H1 (cell line): ENCODE measurements around the gene ZNF74. TPM values are rescaled to one million over a fixed set of nuclear protein-coding genes. Genes with fewer than 3 reads are reported as not detected.

Experiments used
- CTCF ChIA-PET: fragments of 300-600 bp; sonication (Branson Sonifier 250); formaldehyde crosslinking; loops from one replicate; lab custom pipeline; 2021; ENCODE audit not compliant: partially characterized antibody; lab: Charles Lee
- POLR2A ChIA-PET: fragments of 300-600 bp; sonication (Branson Sonifier 250); formaldehyde crosslinking; loops from one replicate; lab custom pipeline; 2021; ENCODE audit warnings: inconsistent platforms; ENCODE audit not compliant: partially characterized antibody; lab: Charles Lee
- DNase-seq, 2 experiments: peaks; one replicate each; pipeline versions ENCODE4 v3.0.0 to v3.0.0-alpha.2; 2010 to 2022; ENCODE audit warnings: low spot score in 2 of 2, low read depth in 1 of 2, mixed read lengths in 1 of 2
- FAIRE-seq: peaks from 2 replicates; lab custom pipeline; 2011; peaks lifted over from hg19 to GRCh38; lab: Jason Lieb, UNC
- H2AFZ ChIP-seq: 2 replicates; pipeline ENCODE4 v1.8.1; 2012; ENCODE audit warnings: low read length, inconsistent platforms
- H2AK5ac ChIP-seq: 2 replicates; pipeline ENCODE4 v1.6.1; 2013; ENCODE audit warnings: low read depth, low read length
- H2BK120ac ChIP-seq: replicated peaks from 2 replicates; pipeline ENCODE3; 2013; ENCODE audit warnings: low read depth, low read length, inconsistent platforms
- H2BK12ac ChIP-seq: 2 replicates; pipeline ENCODE4 v1.6.1; 2013; ENCODE audit warnings: low read depth, low read length
- H2BK15ac ChIP-seq: 2 replicates; pipeline ENCODE4 v1.6.1; 2013; ENCODE audit warnings: low read length
- H2BK20ac ChIP-seq: 2 replicates; pipeline ENCODE4 v1.6.1; 2013; ENCODE audit warnings: low read length
- H2BK5ac ChIP-seq: 2 replicates; pipeline ENCODE4 v1.6.1; 2013; ENCODE audit warnings: low read depth, low read length
- H3K14ac ChIP-seq: 2 replicates; pipeline ENCODE4 v1.6.1; 2013; ENCODE audit warnings: inconsistent platforms; ENCODE audit not compliant: insufficient read length
- H3K18ac ChIP-seq: 2 replicates; pipeline ENCODE4 v1.6.1; 2013; ENCODE audit warnings: low read length; ENCODE audit errors: extremely low read depth
- H3K23ac ChIP-seq: 2 replicates; pipeline ENCODE4 v1.6.1; 2013; ENCODE audit warnings: inconsistent platforms; ENCODE audit not compliant: insufficient read length
- H3K23me2 ChIP-seq: 2 replicates; pipeline ENCODE4 v1.6.1; 2013; ENCODE audit warnings: low read depth, low read length
- H3K27ac ChIP-seq: 2 replicates; pipeline ENCODE4 v1.6.1; 2011; ENCODE audit warnings: low read depth, low read length, inconsistent platforms
- H3K27me3 ChIP-seq, 4 experiments: replicated peaks in 1 of 4; 1 replicate in 1 of 4; 2 replicates in 3 of 4; pipeline versions ENCODE4 v1.6.1 to v1.8.1; 2011 to 2013; ENCODE audit warnings: low read length in 3 of 4, mild to moderate bottlenecking in 3 of 4, inconsistent platforms in 2 of 4, mixed read lengths in 2 of 4, moderate library complexity in 1 of 4; ENCODE audit not compliant: control insufficient read depth in 3 of 4, insufficient read depth in 3 of 4; ENCODE audit errors: extremely low read depth in 1 of 4
- H3K36me3 ChIP-seq, 4 experiments: 2 replicates each; pipeline versions ENCODE4 v1.6.1 to v1.8.1; 2011 to 2013; ENCODE audit warnings: mild to moderate bottlenecking in 4 of 4, low read length in 3 of 4, moderate library complexity in 2 of 4, control low read depth in 1 of 4, inconsistent platforms in 1 of 4; ENCODE audit not compliant: insufficient read depth in 4 of 4, control insufficient read depth in 2 of 4
- H3K4ac ChIP-seq: replicated peaks from 2 replicates; pipeline ENCODE3; 2013; ENCODE audit warnings: low read length, low read depth, mixed read lengths, inconsistent platforms; ENCODE audit not compliant: insufficient read length
- H3K4me1 ChIP-seq, 4 experiments: replicated peaks in 1 of 4; 1 replicate in 1 of 4; 2 replicates in 3 of 4; pipeline versions ENCODE4 v1.6.1 to v1.8.1; 2011 to 2013; ENCODE audit warnings: low read length in 3 of 4, inconsistent platforms in 2 of 4, mixed read lengths in 1 of 4; ENCODE audit not compliant: insufficient read depth in 4 of 4, control insufficient read depth in 3 of 4
- H3K4me2 ChIP-seq, 2 experiments: 2 replicates each; pipeline versions ENCODE4 v1.6.1 to v1.8.1; 2011 to 2013; ENCODE audit warnings: low read depth in 2 of 2, low read length in 2 of 2, control low read depth in 1 of 2, inconsistent platforms in 1 of 2, mild to moderate bottlenecking in 1 of 2; ENCODE audit not compliant: insufficient read depth in 1 of 2
- H3K4me3 ChIP-seq, 4 experiments: fragments of 200-600, 300-600 bp in 1 of 4; sonication (generic), shearing (Covaris generic), sonication (Bioruptor Twin) in 1 of 4; 2 replicates each; pipeline versions ENCODE4 v1.5.1 to v1.8.1; 2011 to 2016; ENCODE audit warnings: low read length in 4 of 4, low read depth in 3 of 4, control low read depth in 2 of 4, inconsistent platforms in 2 of 4, mild to moderate bottlenecking in 2 of 4, mixed read lengths in 1 of 4, moderate library complexity in 1 of 4; ENCODE audit not compliant: insufficient read depth in 2 of 4; ENCODE audit errors: extremely low read depth in 1 of 4
- H3K56ac ChIP-seq: replicated peaks from 2 replicates; pipeline ENCODE3; 2013; ENCODE audit warnings: low read depth, mild to moderate bottlenecking, mixed read lengths, low read length, inconsistent platforms; ENCODE audit not compliant: insufficient read length
- H3K79me1 ChIP-seq: 2 replicates; pipeline ENCODE4 v1.6.1; 2013; ENCODE audit warnings: low read depth, low read length, control low read depth
- H3K79me2 ChIP-seq, 2 experiments: 2 replicates each; pipeline versions ENCODE4 v1.6.1 to v1.8.1; 2012 to 2013; ENCODE audit warnings: low read length in 2 of 2, mild to moderate bottlenecking in 2 of 2, inconsistent platforms in 1 of 2; ENCODE audit not compliant: insufficient read depth in 2 of 2, control insufficient read depth in 1 of 2
- H3K9ac ChIP-seq, 4 experiments: replicated peaks in 1 of 4; 1 replicate in 1 of 4; 2 replicates in 3 of 4; pipeline versions ENCODE4 v1.6.1 to v1.8.1; 2011 to 2013; ENCODE audit warnings: low read depth in 3 of 4, low read length in 3 of 4, control low read depth in 2 of 4, mild to moderate bottlenecking in 2 of 4, moderate library complexity in 2 of 4, inconsistent platforms in 1 of 4; ENCODE audit errors: extremely low read depth in 1 of 4
- H3K9me3 ChIP-seq, 2 experiments: 2 replicates each; pipeline versions ENCODE4 v1.6.1 to v1.8.1; 2012 to 2013; ENCODE audit warnings: mild to moderate bottlenecking in 2 of 2, moderate library complexity in 2 of 2, control low read depth in 1 of 2, inconsistent platforms in 1 of 2, low read depth in 1 of 2, low read length in 1 of 2, mixed read lengths in 1 of 2; ENCODE audit not compliant: insufficient read depth in 2 of 2
- H4K20me1 ChIP-seq, 2 experiments: replicated peaks in 1 of 2; 2 replicates each; pipeline versions ENCODE3 to v1.8.1; 2011 to 2013; ENCODE audit warnings: inconsistent platforms in 2 of 2, low read length in 2 of 2, mild to moderate bottlenecking in 1 of 2; ENCODE audit not compliant: insufficient read depth in 2 of 2, control insufficient read depth in 1 of 2
- H4K5ac ChIP-seq: 2 replicates; pipeline ENCODE4 v1.6.1; 2013; ENCODE audit warnings: low read length, low read depth, mixed read lengths, inconsistent platforms; ENCODE audit not compliant: insufficient read length
- H4K8ac ChIP-seq: 2 replicates; pipeline ENCODE4 v1.8.0; 2013; ENCODE audit warnings: mild to moderate bottlenecking, moderate library complexity, low read length, inconsistent platforms; ENCODE audit not compliant: insufficient read depth; ENCODE audit errors: extremely low read depth
- H4K91ac ChIP-seq: replicated peaks from 2 replicates; pipeline ENCODE3; 2013; ENCODE audit warnings: low read length, mixed read lengths, inconsistent platforms; ENCODE audit not compliant: insufficient read length
- ASH2L ChIP-seq: fragments of 200-600, 300-600 bp; sonication (generic); IDR thresholded peaks from one replicate; pipeline ENCODE4 v1.7.1; 2017; ENCODE audit warnings: low read length
- BACH1 ChIP-seq: IDR thresholded peaks from 2 replicates; pipeline ENCODE4 v1.6.1; 2012; ENCODE audit warnings: low read length, improper control_type of control experiment
- GTF2F1 ChIP-seq: IDR thresholded peaks from 2 replicates; pipeline ENCODE4 v1.6.1; 2012; ENCODE audit warnings: low read depth, low read length, improper control_type of control experiment, borderline replicate concordance
- POLR2A ChIP-seq, 2 experiments: IDR thresholded peaks; 1 replicate in 1 of 2; 2 replicates in 1 of 2; pipeline ENCODE4 v1.6.1; 2011; ENCODE audit warnings: low read depth in 2 of 2, low read length in 2 of 2, mild to moderate bottlenecking in 2 of 2; ENCODE audit errors: control extremely low read depth in 1 of 2
- RAD21 ChIP-seq, 2 experiments: IDR thresholded peaks in 1 of 2; conservative IDR thresholded peaks in 1 of 2; 2 replicates each; pipeline ENCODE4 v1.6.1; 2011; ENCODE audit warnings: low read depth in 2 of 2, low read length in 2 of 2, improper control_type of control experiment in 1 of 2, inconsistent platforms in 1 of 2, mild to moderate bottlenecking in 1 of 2, moderate library complexity in 1 of 2
- RNF2 ChIP-seq: fragments of 200-900, 300-1000 bp; sonication (generic); IDR thresholded peaks from 2 replicates; pipeline ENCODE4 v1.7.1; 2016; ENCODE audit warnings: borderline replicate concordance, low read depth, mild to moderate bottlenecking, antibody characterized with exemption, low read length; ENCODE audit not compliant: poor library complexity, severe bottlenecking; ENCODE audit errors: missing control alignments
- SP1 ChIP-seq: IDR thresholded peaks from 2 replicates; pipeline ENCODE4 v1.6.1; 2011; ENCODE audit warnings: low read depth, low read length
- SP2 ChIP-seq: IDR thresholded peaks from 2 replicates; pipeline ENCODE4 v1.6.1; 2012; ENCODE audit warnings: mild to moderate bottlenecking, low read length, inconsistent platforms
- SRF ChIP-seq: IDR thresholded peaks from 2 replicates; pipeline ENCODE4 v1.6.1; 2011; ENCODE audit warnings: mild to moderate bottlenecking, low read depth, low read length, moderate library complexity
- TAF1 ChIP-seq: IDR thresholded peaks from 2 replicates; pipeline ENCODE4 v1.6.1; 2011; ENCODE audit warnings: mild to moderate bottlenecking, low read depth, low read length
- YY1 ChIP-seq: IDR thresholded peaks from 2 replicates; pipeline ENCODE4 v1.6.1; 2011; ENCODE audit warnings: low read depth, mild to moderate bottlenecking, low read length
- WGBS, 2 experiments: shearing (Covaris generic) in 1 of 2; methylation state at CpG; one replicate each; pipeline versions ENCODE4 v1.1.6 to v1.1.7; 2013 to 2015; ENCODE audit warnings: low lambda C conversion rate in 2 of 2, mixed read lengths in 2 of 2, inconsistent platforms in 1 of 2, low coverage in 1 of 2, missing lambda C conversion rate in 1 of 2; ENCODE audit not compliant: insufficient replicate concordance in 2 of 2, insufficient coverage in 1 of 2, insufficient read length in 1 of 2; ENCODE audit errors: extremely low coverage in 1 of 2, missing lambda C conversion rate in 1 of 2; 5-methylcytosine and 5-hydroxymethylcytosine counted together
- polyA plus RNA-seq, 7 experiments: library from polyadenylated mRNA; depleted of rRNA in 3 of 7; stranded (reverse) in 5 of 7; unstranded in 2 of 7; fragments of >200 nt in 5 of 7; fragments of 200-250 nt in 2 of 7; gene quantifications; 1 replicate in 5 of 7; 2 replicates in 1 of 7; 4 replicates in 1 of 7; pipeline versions ENCODE4 v1.2.1 to v1.2.3, GENCODE V29; 2011 to 2013; ENCODE audit warnings: missing spikeins in 2 of 7, mixed read lengths in 2 of 7
- total RNA-seq: library from RNA; stranded (reverse); fragmentation: NEBNext Ultra II Directional; extraction: Animal tissue kit (Norgen Biotek cat#: 25700); gene quantifications from 2 replicates; pipeline ENCODE4 v1.2.1, GENCODE V29; 2021

Gene ZNF74
- total and polyA plus RNA-seq, 2 of the 8 experiments (the other 6 are each of a cell fraction or from before 2014, with no cell fraction given): 29.7 to 45.7 TPM

GRCh38 chr22:20426259-20426615 lies 32.3 kb downstream of the ZNF74 start:
- Histone ChIP-seq H4K5ac (no peak overlapping the region), H3K56ac (no peak overlapping the region), H3K4me3 (no peak overlapping the region), H3K23ac (no peak overlapping the region), H2BK12ac (no peak overlapping the region; the same call in 1 of the 2 replicates), H3K79me1 (no peaks in the 10 kb centered on the region; the same call in 1 of the 2 replicates), H3K4ac (no peak overlapping the region), H3K9ac (no peak overlapping the region), H3K27ac (no peak overlapping the region), H4K20me1 (peaks cover 6 to 30% of the 10 kb centered on the region in 2 experiments), H2BK20ac (no peak overlapping the region), H3K27me3 (peaks cover 18 to 31% (median 27%) of the 10 kb centered on the region in 4 experiments), H3K36me3 (no peaks in the 10 kb centered on the region), H3K14ac (no peak overlapping the region), H2BK15ac (no peak overlapping the region), H4K8ac (no peak overlapping the region), H4K91ac (no peak overlapping the region), H3K9me3 (no peaks in the 10 kb centered on the region), H2AK5ac (no peak overlapping the region), H3K18ac (no peak overlapping the region), H3K4me2 (no peak overlapping the region), H3K4me1 (peaks cover 0 to 19% (median 14%) of the 10 kb centered on the region in 4 experiments; a peak in 5 of 7 replicates), H3K23me2 (peaks cover 11% of the 10 kb centered on the region; the same call in 1 of the 2 replicates), H2BK120ac (no peak overlapping the region), H3K79me2 (no peaks in the 10 kb centered on the region), H2AFZ (no peak overlapping the region), H2BK5ac (no peak overlapping the region)
- WGBS, 2 experiments: 89% methylated on average over 12 of the region's 12 CpGs; no CpG with 5 or more reads in 1 of the 2 experiments
- FAIRE-seq (no peak), DNase-seq (no peak)
- ChIA-PET CTCF (no interaction called here), POLR2A (interaction anchor here (0.9 kb wide), 1 partner anchor 19 kb away, joined by 3 read pairs; no protein-coding TSS in a partner anchor)
- no peak for TF ChIP-seq SP1
- no peak for TF ChIP-seq TAF1
- no peak for TF ChIP-seq GTF2F1
- no peak for TF ChIP-seq RNF2
- no peak for TF ChIP-seq YY1
- TF ChIP-seq SP2: no peak
- TF ChIP-seq ASH2L: no peak
- TF ChIP-seq SRF: no peak
- no peak for TF ChIP-seq POLR2A (IDR thresholded peaks at IDR 0.05; ENCODE audit: control extremely low read depth in 1 of 2, low read depth in 2 of 2, low read length in 2 of 2)
- TF ChIP-seq RAD21 (IDR thresholded peaks at IDR 0.05 in 1 of 2, conservative IDR thresholded peaks at IDR 0.05 in 1 of 2; ENCODE audit: low read depth in 2 of 2, low read length in 2 of 2): no peak
- no peak for TF ChIP-seq BACH1
